Measurements from ENCODE around the gene NME8. TPM values are rescaled to one million over a fixed set of nuclear protein-coding genes. Genes with fewer than 3 reads are reported as not detected.

The NME8 gene
- total RNA-seq, 1 donor from 2014 or later: 9.0 TPM

- no peak for TF ChIP-seq EZH2 (IDR thresholded peaks at IDR 0.05)
- no peak for TF ChIP-seq EZH2phosphoT487 (IDR thresholded peaks at IDR 0.05)
- no peak for TF ChIP-seq CTCF (IDR thresholded peaks at IDR 0.05)
- H3K27ac Mint-ChIP-seq: no peak overlapping the region
- DNase-seq (ENCODE audit: low spot score): no peak
- H3K27me3 Mint-ChIP-seq (ENCODE audit: insufficient read depth, low read depth): no peaks in the 10 kb centered on the region
- Histone ChIP-seq H3F3A (ENCODE audit: low read depth) (no peaks in the 10 kb centered on the region), H3K4me1 (no peaks in the 10 kb centered on the region), H3K79me2 (ENCODE audit: low read depth) (no peaks in the 10 kb centered on the region), H2AFZ (replicated peaks) (no peak overlapping the region), H3K27ac (no peak overlapping the region), H4K20me1 (ENCODE audit: low read depth) (no peaks in the 10 kb centered on the region), H3K9ac (no peak overlapping the region), H3K36me3 (peaks cover 4% of the 10 kb centered on the region), H3K4me2 (no peak overlapping the region), H3K27me3 (no peaks in the 10 kb centered on the region), H3K4me3 (no peak overlapping the region), H3K9me3 (ENCODE audit: low read depth) (peaks cover 6% of the 10 kb centered on the region)
- H3K36me3 Mint-ChIP-seq: no peaks in the 10 kb centered on the region
- no peak overlapping the region for H3K4me3 Mint-ChIP-seq
- peaks cover 12% of the 10 kb centered on the region for H3K9me3 Mint-ChIP-seq
- H3K4me1 Mint-ChIP-seq: no peaks in the 10 kb centered on the region
Measured at GRCh38 chr7:37817996-37818720, 30.2 kb upstream of the NME8 start.

GRCh38 chr7:37820708-37821468 lies 27.5 kb upstream of the NME8 start:
- H3K27me3 Mint-ChIP-seq (ENCODE audit: insufficient read depth, low read depth): peaks cover 3% of the 10 kb centered on the region
- no peaks in the 10 kb centered on the region for H3K79me2 ChIP-seq (ENCODE audit: low read depth)
- H3K36me3 Mint-ChIP-seq: no peaks in the 10 kb centered on the region
- TF ChIP-seq CTCF (IDR thresholded peaks at IDR 0.05): no peak
- TF ChIP-seq EZH2phosphoT487 (IDR thresholded peaks at IDR 0.05): no peak
- no peak for TF ChIP-seq EZH2 (IDR thresholded peaks at IDR 0.05)
- H3K4me1 Mint-ChIP-seq: no peaks in the 10 kb centered on the region
- H3K27me3 ChIP-seq: no peaks in the 10 kb centered on the region
- no peak overlapping the region for H3K27ac ChIP-seq
- peaks cover 4% of the 10 kb centered on the region for H3K36me3 ChIP-seq
- H4K20me1 ChIP-seq (ENCODE audit: low read depth): no peaks in the 10 kb centered on the region
- no peak overlapping the region for H2AFZ ChIP-seq (replicated peaks)
- H3K4me1 ChIP-seq: no peaks in the 10 kb centered on the region
- no peak overlapping the region for H3K4me2 ChIP-seq
- H3F3A ChIP-seq (ENCODE audit: low read depth): no peaks in the 10 kb centered on the region
- peaks cover 10% of the 10 kb centered on the region for H3K9me3 Mint-ChIP-seq
- H3K27ac Mint-ChIP-seq: no peak overlapping the region
- H3K9ac ChIP-seq: no peak overlapping the region
- DNase-seq (ENCODE audit: low spot score): no peak
- H3K4me3 Mint-ChIP-seq: no peak overlapping the region
- no peak overlapping the region for H3K4me3 ChIP-seq
- peaks cover 6% of the 10 kb centered on the region for H3K9me3 ChIP-seq (ENCODE audit: low read depth)

GRCh38 chr7:37822946-37823345 lies 25.5 kb upstream of the NME8 start:
- Histone ChIP-seq H3K9ac (no peak overlapping the region), H2AFZ (replicated peaks) (no peak overlapping the region), H4K20me1 (ENCODE audit: low read depth) (no peaks in the 10 kb centered on the region), H3K4me3 (no peak overlapping the region), H3K36me3 (peaks cover 4% of the 10 kb centered on the region), H3K79me2 (ENCODE audit: low read depth) (no peaks in the 10 kb centered on the region), H3K9me3 (ENCODE audit: low read depth) (peaks cover 6% of the 10 kb centered on the region), H3K4me1 (no peaks in the 10 kb centered on the region), H3F3A (ENCODE audit: low read depth) (no peaks in the 10 kb centered on the region), H3K4me2 (no peak overlapping the region), H3K27ac (no peak overlapping the region), H3K27me3 (no peaks in the 10 kb centered on the region)
- no peaks in the 10 kb centered on the region for H3K4me1 Mint-ChIP-seq
- H3K9me3 Mint-ChIP-seq: peaks cover 10% of the 10 kb centered on the region
- no peak for TF ChIP-seq EZH2 (IDR thresholded peaks at IDR 0.05)
- no peak for TF ChIP-seq CTCF (IDR thresholded peaks at IDR 0.05)
- TF ChIP-seq EZH2phosphoT487 (IDR thresholded peaks at IDR 0.05): no peak
- no peaks in the 10 kb centered on the region for H3K36me3 Mint-ChIP-seq
- H3K27ac Mint-ChIP-seq: no peak overlapping the region
- DNase-seq (ENCODE audit: low spot score): no peak
- peaks cover 3% of the 10 kb centered on the region for H3K27me3 Mint-ChIP-seq (ENCODE audit: insufficient read depth, low read depth)
- no peak overlapping the region for H3K4me3 Mint-ChIP-seq
